Non-pigmented ciliary epithelial cell (primary cell): Measurements from ENCODE around the gene KL.

Experiments
- DNase-seq: peaks from one replicate; pipeline ENCODE4 v3.0.0-alpha.2; 2010; ENCODE audit warnings: low read depth

KL gene

GRCh38 chr13:33111414-33112110, 95.3 kb downstream of the KL start:
- DNase-seq = no peak

- DNase-seq = no peak
Measured at GRCh38 chr13:33112766-33113165, 96.5 kb downstream of the KL start.

DNA sequence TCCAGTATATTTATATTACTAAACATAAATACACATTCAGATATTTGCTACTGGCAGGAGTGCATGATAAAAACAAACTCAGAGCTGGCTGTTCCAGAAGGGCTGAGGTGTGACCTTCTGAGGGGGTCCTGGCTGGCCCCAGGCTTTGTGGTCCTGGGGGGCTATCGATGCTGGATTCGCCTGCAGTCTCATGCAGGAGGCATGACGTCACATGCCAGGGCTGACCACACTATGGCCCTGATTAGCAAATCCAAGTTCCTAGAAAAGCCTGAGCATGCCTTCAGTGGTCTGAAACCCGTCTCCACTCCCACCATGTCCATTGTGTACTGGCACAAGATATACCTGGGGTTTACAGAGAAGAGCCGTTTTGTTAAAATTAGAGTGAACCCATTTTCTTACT, 97.9 kb downstream of the KL start:
- no peak for DNase-seq

GRCh38 chr13:33115274-33115673, 99.1 kb downstream of the KL start:
- DNase-seq = no peak
